ENCODE measurements around the gene ZNF641. TPM values are rescaled to one million over a fixed set of nuclear protein-coding genes. Genes with fewer than 3 reads are reported as not detected.

Gene ZNF641
- total and polyA plus RNA-seq, 2 donors from 2014 or later, result 7.7 to 23.8 TPM

DNA sequence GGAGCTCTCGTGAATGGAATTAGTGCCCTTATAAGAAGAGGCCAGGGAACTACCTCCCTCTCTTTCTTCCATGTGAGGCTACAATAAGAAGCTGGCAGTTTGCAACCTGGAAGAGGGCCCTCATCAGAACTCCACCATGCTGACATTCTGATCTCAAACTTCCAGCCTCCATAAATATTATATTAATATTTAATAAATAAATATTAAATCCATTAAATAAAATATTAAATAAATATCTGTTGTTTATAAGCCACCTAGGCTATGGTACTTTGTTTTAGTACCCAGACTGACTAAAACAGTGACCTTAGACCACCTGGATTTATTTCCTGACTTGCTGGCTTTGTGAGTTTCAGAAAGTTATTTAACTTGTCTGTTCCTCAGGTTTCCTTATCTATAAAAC, 49.9 kb downstream of the ZNF641 start:
- TF ChIP-seq, protein P1, sequence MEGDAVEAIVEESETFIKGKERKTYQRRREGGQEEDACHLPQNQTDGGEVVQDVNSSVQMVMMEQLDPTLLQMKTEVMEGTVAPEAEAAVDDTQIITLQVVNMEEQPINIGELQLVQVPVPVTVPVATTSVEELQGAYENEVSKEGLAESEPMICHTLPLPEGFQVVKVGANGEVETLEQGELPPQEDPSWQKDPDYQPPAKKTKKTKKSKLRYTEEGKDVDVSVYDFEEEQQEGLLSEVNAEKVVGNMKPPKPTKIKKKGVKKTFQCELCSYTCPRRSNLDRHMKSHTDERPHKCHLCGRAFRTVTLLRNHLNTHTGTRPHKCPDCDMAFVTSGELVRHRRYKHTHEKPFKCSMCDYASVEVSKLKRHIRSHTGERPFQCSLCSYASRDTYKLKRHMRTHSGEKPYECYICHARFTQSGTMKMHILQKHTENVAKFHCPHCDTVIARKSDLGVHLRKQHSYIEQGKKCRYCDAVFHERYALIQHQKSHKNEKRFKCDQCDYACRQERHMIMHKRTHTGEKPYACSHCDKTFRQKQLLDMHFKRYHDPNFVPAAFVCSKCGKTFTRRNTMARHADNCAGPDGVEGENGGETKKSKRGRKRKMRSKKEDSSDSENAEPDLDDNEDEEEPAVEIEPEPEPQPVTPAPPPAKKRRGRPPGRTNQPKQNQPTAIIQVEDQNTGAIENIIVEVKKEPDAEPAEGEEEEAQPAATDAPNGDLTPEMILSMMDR (IDR thresholded peaks at IDR 0.05; ENCODE audit: borderline replicate concordance, extremely low read depth, insufficient read depth), result no peak
- intact Hi-C loops (cut with DNase I), result no loop called here
- H3K9ac ChIP-seq (ENCODE audit: low read length in 3 of 3), result no peak overlapping the region
- FAIRE-seq (no peak), DNase-seq (no peak)
- H3K36me3 ChIP-seq (ENCODE audit: control insufficient read depth in 2 of 3, insufficient read depth in 3 of 3, low read length in 3 of 3), result no peaks in the 10 kb centered on the region
- no peaks in the 10 kb centered on the region for H3K27me3 ChIP-seq (ENCODE audit: control insufficient read depth, insufficient read depth, low read length)
- H3K27ac ChIP-seq (ENCODE audit: low read depth in 2 of 2, low read length in 2 of 2), result no peak overlapping the region
- peaks cover 0 to 3% (median 0%) of the 10 kb centered on the region in 3 donors for H3K4me1 ChIP-seq (ENCODE audit: control insufficient read depth in 2 of 3, insufficient read depth in 2 of 3, low read depth in 1 of 3, low read length in 3 of 3)
- H3K9me3 ChIP-seq (ENCODE audit: control insufficient read depth in 2 of 3, insufficient read depth in 1 of 3, low read length in 3 of 3), result no peaks in the 10 kb centered on the region
- no peak overlapping the region for H3K4me3 ChIP-seq (ENCODE audit: low read length in 3 of 3)

DNA sequence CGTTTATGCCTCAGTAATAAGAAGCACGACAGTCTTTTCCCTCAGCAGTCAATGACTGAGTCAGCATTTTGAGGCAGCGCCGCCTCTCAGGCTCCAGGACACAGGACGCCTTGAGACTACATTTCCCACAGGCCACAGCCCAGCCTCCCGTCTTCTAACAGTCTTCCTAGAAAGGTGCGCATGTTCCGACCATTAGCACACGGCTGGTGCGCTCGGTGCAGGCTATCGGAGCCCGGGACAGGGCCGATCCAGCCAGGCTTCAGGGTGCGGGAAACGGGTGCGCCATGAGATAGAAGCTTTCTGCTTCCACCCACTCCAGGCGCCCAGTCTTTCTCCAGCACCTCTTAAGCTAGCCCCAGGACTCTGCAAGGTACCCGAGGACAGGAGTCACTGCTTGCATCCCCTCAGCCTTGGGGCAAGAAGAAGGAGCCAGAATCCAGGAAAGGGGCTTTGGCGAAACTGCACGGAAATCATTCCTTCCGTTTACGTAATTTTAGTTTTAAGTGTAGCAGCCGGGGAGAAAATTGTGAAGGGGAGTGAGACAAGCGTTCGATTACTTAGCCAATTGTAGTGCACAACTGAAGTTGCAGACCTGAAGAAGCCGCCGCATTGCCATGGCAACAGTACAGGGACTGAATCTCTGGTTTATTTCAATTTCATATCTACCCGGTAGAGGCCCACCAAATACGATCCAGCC, 54.0 kb downstream of the ZNF641 start:
- DNase-seq, result peak; percentile 80 to 94 (median 90)
- no peaks in the 10 kb centered on the region for H3K27me3 ChIP-seq (ENCODE audit: control insufficient read depth, insufficient read depth, low read length)
- peak overlapping the region; percentile 4 to 68 (median 55) for H3K9ac ChIP-seq (ENCODE audit: low read length in 3 of 3)
- intact Hi-C loops (cut with DNase I), result no loop called here
- H3K27ac ChIP-seq (ENCODE audit: low read depth in 2 of 2, low read length in 2 of 2), result no peak overlapping the region
- H3K4me1 ChIP-seq (ENCODE audit: control insufficient read depth in 2 of 3, insufficient read depth in 2 of 3, low read depth in 1 of 3, low read length in 3 of 3), result peaks cover 0 to 3% (median 0%) of the 10 kb centered on the region in 3 donors
- H3K36me3 ChIP-seq (ENCODE audit: control insufficient read depth in 2 of 3, insufficient read depth in 3 of 3, low read length in 3 of 3), result no peaks in the 10 kb centered on the region
- FAIRE-seq, result no peak
- peak overlapping the region; percentile 67 to 82 (median 69) for H3K4me3 ChIP-seq (ENCODE audit: low read length in 3 of 3)
- H3K9me3 ChIP-seq (ENCODE audit: control insufficient read depth in 2 of 3, insufficient read depth in 1 of 3, low read length in 3 of 3), result no peaks in the 10 kb centered on the region
- TF ChIP-seq, protein P1 (IDR thresholded peaks at IDR 0.05; ENCODE audit: borderline replicate concordance, extremely low read depth, insufficient read depth), result no peak

DNA sequence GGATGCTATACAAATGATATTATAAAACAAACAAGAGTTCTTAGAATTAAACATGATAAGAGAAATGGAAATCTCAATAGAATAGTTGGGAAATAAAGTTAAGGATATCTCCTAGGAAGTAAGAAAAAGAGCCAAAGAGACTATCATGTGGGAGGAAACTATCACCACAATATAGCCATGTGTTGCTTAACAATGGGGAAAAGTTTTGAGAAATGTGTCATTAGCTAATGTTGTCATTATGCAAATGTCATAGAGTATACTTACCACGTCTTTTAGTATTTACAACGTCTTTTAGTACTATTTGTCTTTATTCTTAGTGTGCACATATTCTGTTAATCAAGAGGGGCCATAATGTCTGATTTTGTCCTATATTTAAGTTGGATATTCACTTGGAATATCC, 58.7 kb downstream of the ZNF641 start:
- Histone ChIP-seq H3K36me3 (ENCODE audit: control insufficient read depth in 2 of 3, insufficient read depth in 3 of 3, low read length in 3 of 3) (no peaks in the 10 kb centered on the region), H3K9me3 (ENCODE audit: control insufficient read depth in 2 of 3, insufficient read depth in 1 of 3, low read length in 3 of 3) (no peaks in the 10 kb centered on the region), H3K27ac (ENCODE audit: low read depth in 2 of 2, low read length in 2 of 2) (no peak overlapping the region), H3K27me3 (ENCODE audit: control insufficient read depth, insufficient read depth, low read length) (no peaks in the 10 kb centered on the region), H3K4me3 (ENCODE audit: low read length in 3 of 3) (no peak overlapping the region), H3K9ac (ENCODE audit: low read length in 3 of 3) (no peak overlapping the region), H3K4me1 (ENCODE audit: control insufficient read depth in 2 of 3, insufficient read depth in 2 of 3, low read depth in 1 of 3, low read length in 3 of 3) (peaks cover 0 to 2% (median 0%) of the 10 kb centered on the region in 3 donors)
- DNase-seq (no peak), FAIRE-seq (no peak)
- TF ChIP-seq, protein P1 (IDR thresholded peaks at IDR 0.05; ENCODE audit: borderline replicate concordance, extremely low read depth, insufficient read depth), result no peak
- intact Hi-C loops (cut with DNase I), result no loop called here
